Subcutaneous adipose tissue (tissue), 4 donors: ENCODE measurements around the gene TIAM1. TPM values are rescaled to one million over a fixed set of nuclear protein-coding genes. Genes with fewer than 3 reads are reported as not detected.

ENCODE experiments used
- CTCF ChIP-seq: fragments of 450-650 bp; IDR thresholded peaks from one replicate; pipeline ENCODE4 v1.5.1; 2016; ENCODE audit warnings: low read depth, mild to moderate bottlenecking, control low read depth, antibody characterized with exemption, moderate library complexity
- total RNA-seq, 4 donors: library from RNA; depleted of rRNA; stranded (reverse); fragments of >200 nt; gene quantifications; one replicate each; pipeline ENCODE4 v1.1.0, GENCODE V29; 2016

TIAM1 gene
- total RNA-seq, 4 donors from 2014 or later, result 5.1 to 27.4 (median 14.7) TPM

GRCh38 chr21:31090376-31090775, 253.7 kb downstream of the TIAM1 start:
- TF ChIP-seq CTCF, result no peak

DNA sequence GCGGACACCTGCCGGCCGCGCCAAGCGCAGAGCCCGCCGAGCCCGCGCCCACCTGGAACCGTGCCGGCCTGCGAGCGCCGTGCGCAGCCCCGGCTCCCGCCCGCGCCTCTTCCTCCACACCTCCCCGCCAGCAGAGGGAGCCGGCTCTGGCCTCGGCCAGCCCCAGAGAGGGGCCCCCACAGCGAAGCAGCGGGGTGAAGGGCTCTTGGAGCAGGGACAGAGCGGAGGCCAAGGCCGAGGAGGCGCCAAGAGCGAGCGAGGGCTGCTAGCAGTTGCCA, 255.6 kb downstream of the TIAM1 start:
- TF ChIP-seq CTCF, result no peak

- no peak for TF ChIP-seq CTCF
Measured at GRCh38 chr21:31087639-31088473, 256.2 kb downstream of the TIAM1 start.

- TF ChIP-seq CTCF, result no peak
Measured at GRCh38 chr21:31084689-31085088, 259.4 kb downstream of the TIAM1 start.

- no peak for TF ChIP-seq CTCF
Measured at GRCh38 chr21:31078796-31079195, 265.3 kb downstream of the TIAM1 start.

DNA sequence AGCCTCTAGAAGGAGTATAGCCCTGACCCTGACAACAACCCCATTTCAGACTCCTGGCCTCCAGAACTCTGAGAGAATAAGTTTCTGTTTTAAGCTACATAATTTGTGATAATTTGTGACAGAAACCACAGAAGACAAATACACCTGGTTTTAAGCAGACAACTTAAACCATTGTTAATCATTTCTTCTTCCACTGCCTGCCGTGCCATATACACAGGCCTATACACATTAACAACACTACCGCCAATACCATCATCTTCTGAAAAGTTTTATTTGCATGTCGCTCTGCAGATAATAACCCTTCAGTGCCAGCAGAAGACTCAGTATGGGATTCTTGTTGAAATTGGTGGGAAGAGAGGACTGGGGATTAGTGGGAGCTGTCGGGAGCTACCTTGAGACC, 265.8 kb downstream of the TIAM1 start:
- TF ChIP-seq CTCF, result no peak

- TF ChIP-seq CTCF, result no peak
Measured at GRCh38 chr21:31075848-31076247, 268.2 kb downstream of the TIAM1 start.
